Measurements from ENCODE around the gene OSBP2.

DNA sequence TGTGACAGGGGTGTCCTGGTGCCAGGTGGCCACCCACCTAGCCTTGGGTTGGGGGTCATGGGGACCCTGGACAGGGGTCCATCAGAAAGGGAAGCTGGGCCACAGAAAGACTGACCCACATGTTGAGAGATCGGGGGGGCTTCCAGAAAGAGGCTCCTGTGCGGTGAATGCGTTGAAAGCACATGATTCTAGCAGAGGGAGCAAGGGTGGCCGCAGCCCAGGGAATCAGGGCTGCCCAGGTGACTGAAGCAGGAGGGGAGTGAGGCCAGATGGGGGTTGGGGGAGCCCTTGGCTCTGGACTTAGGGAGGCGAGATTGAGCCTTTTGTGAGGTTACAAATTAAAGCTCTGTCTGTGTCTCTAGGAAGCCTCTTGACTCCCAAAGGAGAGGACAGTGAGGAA is 193.2 kb downstream of the OSBP2 start:
- TF ChIP-seq, protein P1, sequence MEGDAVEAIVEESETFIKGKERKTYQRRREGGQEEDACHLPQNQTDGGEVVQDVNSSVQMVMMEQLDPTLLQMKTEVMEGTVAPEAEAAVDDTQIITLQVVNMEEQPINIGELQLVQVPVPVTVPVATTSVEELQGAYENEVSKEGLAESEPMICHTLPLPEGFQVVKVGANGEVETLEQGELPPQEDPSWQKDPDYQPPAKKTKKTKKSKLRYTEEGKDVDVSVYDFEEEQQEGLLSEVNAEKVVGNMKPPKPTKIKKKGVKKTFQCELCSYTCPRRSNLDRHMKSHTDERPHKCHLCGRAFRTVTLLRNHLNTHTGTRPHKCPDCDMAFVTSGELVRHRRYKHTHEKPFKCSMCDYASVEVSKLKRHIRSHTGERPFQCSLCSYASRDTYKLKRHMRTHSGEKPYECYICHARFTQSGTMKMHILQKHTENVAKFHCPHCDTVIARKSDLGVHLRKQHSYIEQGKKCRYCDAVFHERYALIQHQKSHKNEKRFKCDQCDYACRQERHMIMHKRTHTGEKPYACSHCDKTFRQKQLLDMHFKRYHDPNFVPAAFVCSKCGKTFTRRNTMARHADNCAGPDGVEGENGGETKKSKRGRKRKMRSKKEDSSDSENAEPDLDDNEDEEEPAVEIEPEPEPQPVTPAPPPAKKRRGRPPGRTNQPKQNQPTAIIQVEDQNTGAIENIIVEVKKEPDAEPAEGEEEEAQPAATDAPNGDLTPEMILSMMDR (IDR thresholded peaks at IDR 0.05 in 2 of 3, conservative IDR thresholded peaks at IDR 0.05 in 1 of 3; ENCODE audit: control insufficient read depth in 2 of 3, extremely low read depth in 1 of 3, insufficient read depth in 1 of 3, low read depth in 3 of 3, low read length in 3 of 3), result no peak
- TF ChIP-seq SMC3 (IDR thresholded peaks at IDR 0.05; ENCODE audit: borderline replicate concordance, low read length) (no peak), MEF2A (IDR thresholded peaks at IDR 0.05; ENCODE audit: insufficient read depth, low read depth, low read length) (no peak), YY1 (IDR thresholded peaks at IDR 0.05; ENCODE audit: low read depth, low read length) (no peak), POLR2AphosphoS5 (IDR thresholded peaks at IDR 0.05; ENCODE audit: low read length) (no peak), SP1 (IDR thresholded peaks at IDR 0.05; ENCODE audit: low read depth, low read length) (no peak), POLR2A (IDR thresholded peaks at IDR 0.05; ENCODE audit: low read depth, low read length) (no peak), KDM1A (IDR thresholded peaks at IDR 0.05; ENCODE audit: borderline replicate concordance) (no peak), CEBPB (IDR thresholded peaks at IDR 0.05; ENCODE audit: borderline replicate concordance in 1 of 2, low read depth in 2 of 2, low read length in 2 of 2) (no peak), CHD2 (IDR thresholded peaks at IDR 0.05; ENCODE audit: borderline replicate concordance, low read depth, low read length) (no peak)
- TF ChIP-seq, protein P2, sequence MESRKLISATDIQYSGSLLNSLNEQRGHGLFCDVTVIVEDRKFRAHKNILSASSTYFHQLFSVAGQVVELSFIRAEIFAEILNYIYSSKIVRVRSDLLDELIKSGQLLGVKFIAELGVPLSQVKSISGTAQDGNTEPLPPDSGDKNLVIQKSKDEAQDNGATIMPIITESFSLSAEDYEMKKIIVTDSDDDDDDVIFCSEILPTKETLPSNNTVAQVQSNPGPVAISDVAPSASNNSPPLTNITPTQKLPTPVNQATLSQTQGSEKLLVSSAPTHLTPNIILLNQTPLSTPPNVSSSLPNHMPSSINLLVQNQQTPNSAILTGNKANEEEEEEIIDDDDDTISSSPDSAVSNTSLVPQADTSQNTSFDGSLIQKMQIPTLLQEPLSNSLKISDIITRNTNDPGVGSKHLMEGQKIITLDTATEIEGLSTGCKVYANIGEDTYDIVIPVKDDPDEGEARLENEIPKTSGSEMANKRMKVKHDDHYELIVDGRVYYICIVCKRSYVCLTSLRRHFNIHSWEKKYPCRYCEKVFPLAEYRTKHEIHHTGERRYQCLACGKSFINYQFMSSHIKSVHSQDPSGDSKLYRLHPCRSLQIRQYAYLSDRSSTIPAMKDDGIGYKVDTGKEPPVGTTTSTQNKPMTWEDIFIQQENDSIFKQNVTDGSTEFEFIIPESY (IDR thresholded peaks at IDR 0.05), result no peak
- TF ChIP-seq, protein P3, sequence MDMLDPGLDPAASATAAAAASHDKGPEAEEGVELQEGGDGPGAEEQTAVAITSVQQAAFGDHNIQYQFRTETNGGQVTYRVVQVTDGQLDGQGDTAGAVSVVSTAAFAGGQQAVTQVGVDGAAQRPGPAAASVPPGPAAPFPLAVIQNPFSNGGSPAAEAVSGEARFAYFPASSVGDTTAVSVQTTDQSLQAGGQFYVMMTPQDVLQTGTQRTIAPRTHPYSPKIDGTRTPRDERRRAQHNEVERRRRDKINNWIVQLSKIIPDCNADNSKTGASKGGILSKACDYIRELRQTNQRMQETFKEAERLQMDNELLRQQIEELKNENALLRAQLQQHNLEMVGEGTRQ (IDR thresholded peaks at IDR 0.05; ENCODE audit: borderline replicate concordance, low read depth, low read length), result no peak
